ENCODE measurements around the gene SPATA25.

GRCh38 chr20:45912344-45912682, 24.9 kb upstream of the SPATA25 start:
- TF ChIP-seq CTCF (IDR thresholded peaks at IDR 0.05; ENCODE audit: poor library complexity, severe bottlenecking), result no peak
- TF ChIP-seq EP300 (conservative IDR thresholded peaks at IDR 0.05; ENCODE audit: poor library complexity, severe bottlenecking), result no peak
- no peak for TF ChIP-seq EZH2 (IDR thresholded peaks at IDR 0.05; ENCODE audit: borderline replicate concordance, insufficient read depth, low read length, poor library complexity, severe bottlenecking)
- TF ChIP-seq POLR2AphosphoS5 (IDR thresholded peaks at IDR 0.05), result no peak
- no peak for TF ChIP-seq TAF1 (IDR thresholded peaks at IDR 0.05; ENCODE audit: low read depth)

All from neural cell (in vitro differentiated cells).